HG02840 (cell line): Measurements from ENCODE around the gene PDHX.
A peak's percentile ranks its signal among the peaks of the same experiment; 100 is the strongest.
"Not testable (repeated sequence)": the region's sequence is repeated elsewhere in the genome, so short reads cannot be mapped to it uniquely, and the experiment has no call there.

Source experiments
- ATAC-seq: cut with Tn5 transposase; IDR thresholded peaks from one replicate; pipeline ENCODE4 v1.9.1; 2021; ENCODE audit warnings: mild to moderate bottlenecking, moderate library complexity, moderate number of reproducible peaks; ENCODE audit not compliant: unreplicated experiment, low FRiP score

The PDHX gene

GRCh38 chr11:34916015-34916842, at the start of gene PDHX, which contains the start of gene APIP:
TSS of gene PDHX (plus strand) at chr11:34916618. CDS start at chr11:34916656, 38 bp downstream.
TSS of gene APIP (minus strand) at chr11:34916379. CDS start at chr11:34916284, 95 bp downstream.
- peak; percentile 87 for ATAC-seq

GRCh38 chr11:34869425-34869824, 47.0 kb upstream of the PDHX start:
- no peak for ATAC-seq

- no peak for ATAC-seq
Observed at GRCh38 chr11:34870548-34871196, 45.7 kb upstream of the PDHX start.

GRCh38 chr11:34874202-34874601, 42.2 kb upstream of the PDHX start:
- no peak for ATAC-seq

GRCh38 chr11:34877375-34877975, 38.9 kb upstream of the PDHX start:
- ATAC-seq, result no peak

- no peak for ATAC-seq
Observed at GRCh38 chr11:34881900-34882299, 34.5 kb upstream of the PDHX start.

- ATAC-seq, result no peak
Observed at GRCh38 chr11:34886609-34887008, 29.8 kb upstream of the PDHX start.

GRCh38 chr11:34887260-34887659, 29.2 kb upstream of the PDHX start:
- ATAC-seq, result no peak

GRCh38 chr11:34890089-34890488, 26.3 kb upstream of the PDHX start:
- ATAC-seq, result no peak

- no peak for ATAC-seq
Observed at GRCh38 chr11:34890812-34891211, 25.6 kb upstream of the PDHX start.

GRCh38 chr11:34891611-34892010, 24.8 kb upstream of the PDHX start:
- no peak for ATAC-seq

GRCh38 chr11:34893416-34893815, 23.0 kb upstream of the PDHX start:
- ATAC-seq, result no peak

GRCh38 chr11:34896191-34896590, 20.2 kb upstream of the PDHX start:
- not testable (repeated sequence) for ATAC-seq

GRCh38 chr11:34897171-34897870, 19.1 kb upstream of the PDHX start:
- no peak for ATAC-seq

- no peak for ATAC-seq
Observed at GRCh38 chr11:34898474-34898873, 17.9 kb upstream of the PDHX start.

GRCh38 chr11:34899633-34900016, 16.8 kb upstream of the PDHX start:
- ATAC-seq, result no peak

- no peak for ATAC-seq
Observed at GRCh38 chr11:34904421-34904955, 11.9 kb upstream of the PDHX start.

GRCh38 chr11:34905666-34906065, 10.8 kb upstream of the PDHX start:
- ATAC-seq, result no peak

GRCh38 chr11:34907934-34908593, 8.4 kb upstream of the PDHX start:
- ATAC-seq, result no peak

GRCh38 chr11:34909415-34909814, 7.0 kb upstream of the PDHX start:
- no peak for ATAC-seq
